GM12878 (cell line): ENCODE results near the gene PCCA. TPM values are rescaled to one million over a fixed set of nuclear protein-coding genes. Genes with fewer than 3 reads are reported as not detected.

Experiments used
- ATAC-seq: fragments of 200-7000 bp; cut with Tn5 transposase; 3 replicates; pipeline ENCODE4 v1.9.1; 2020; ENCODE audit warnings: mild to moderate bottlenecking, moderate library complexity
- BruUV-seq: library from RNA; stranded (reverse); fragments of 400-500 nt; replicated peaks from 2 replicates; lab custom pipeline; 2021; lab: Mats Ljungman, UMichigan
- CTCF ChIA-PET: fragments of 300-600 bp; sonication (Branson Sonifier 250); formaldehyde crosslinking; extraction: SDS; loops from one replicate; lab custom pipeline; 2021; ENCODE audit warnings: inconsistent platforms; lab: Yijun Ruan, JAX
- POLR2A ChIA-PET: fragments of 350-600 bp; formaldehyde crosslinking; extraction: SDS; loops from one replicate; lab custom pipeline; 2021; ENCODE audit warnings: inconsistent platforms; lab: Charles Lee
- RAD21 ChIA-PET: fragments of 300-600 bp; sonication (Branson Sonifier 250); formaldehyde crosslinking; loops from one replicate; lab custom pipeline; 2023; ENCODE audit warnings: antibody characterized with exemption; ENCODE audit not compliant: unreplicated experiment; lab: Charles Lee
- SMC1A ChIA-PET: fragments of 300-600 bp; sonication (Branson Sonifier 250); formaldehyde crosslinking; loops from one replicate; lab custom pipeline; 2023; ENCODE audit not compliant: unreplicated experiment, uncharacterized antibody; lab: Charles Lee
- DNase-seq: peaks from one replicate; pipeline ENCODE4 v3.0.0-alpha.2; 2011; ENCODE audit warnings: low read depth, low spot score
- FAIRE-seq: peaks from 3 replicates; lab custom pipeline; 2011; peaks lifted over from hg19 to GRCh38; lab: Jason Lieb, UNC
- H2AFZ ChIP-seq: 2 replicates; pipeline ENCODE4 v1.6.0; 2011; ENCODE audit warnings: low read depth, low read length, control low read depth; ENCODE audit not compliant: control insufficient read depth
- H3K27ac ChIP-seq: 2 replicates; pipeline ENCODE4 v1.5.1; 2011; ENCODE audit warnings: control low read depth; ENCODE audit not compliant: control insufficient read depth, insufficient read depth
- H3K27me3 ChIP-seq, 2 experiments: replicated peaks in 1 of 2; 2 replicates each; pipeline versions ENCODE4 v1.6.0 to v1.6.1; 2011; ENCODE audit warnings: low read length in 1 of 2; ENCODE audit not compliant: control insufficient read depth in 2 of 2, insufficient read depth in 2 of 2
- H3K36me3 ChIP-seq, 2 experiments: 2 replicates each; pipeline ENCODE4 v1.5.1; 2011; ENCODE audit warnings: low read length in 1 of 2; ENCODE audit not compliant: control insufficient read depth in 2 of 2, insufficient read depth in 2 of 2
- H3K4me1 ChIP-seq: 2 replicates; pipeline ENCODE4 v1.6.1; 2011; ENCODE audit warnings: mild to moderate bottlenecking, low read length, moderate library complexity, mixed read lengths; ENCODE audit not compliant: control insufficient read depth, insufficient read depth
- H3K4me2 ChIP-seq: 2 replicates; pipeline ENCODE4 v1.6.0; 2011; ENCODE audit warnings: control low read depth; ENCODE audit not compliant: control insufficient read depth, insufficient read depth
- H3K4me3 ChIP-seq: fragments of 200-600 bp; sonication (generic); 2 replicates; pipeline ENCODE4 v1.5.1; 2016
- H3K79me2 ChIP-seq: 2 replicates; pipeline ENCODE4 v1.6.0; 2011; ENCODE audit warnings: low read length; ENCODE audit not compliant: control insufficient read depth, insufficient read depth
- H3K9ac ChIP-seq: 2 replicates; pipeline ENCODE4 v1.8.0; 2011; ENCODE audit warnings: low read length, control low read depth, mixed read lengths; ENCODE audit not compliant: control insufficient read depth, insufficient read depth
- H3K9me3 ChIP-seq: replicated peaks from 3 replicates; pipeline ENCODE4 v1.5.1; 2011; ENCODE audit warnings: mild to moderate bottlenecking, low read length; ENCODE audit not compliant: control insufficient read depth, insufficient read depth
- H4K20me1 ChIP-seq: 2 replicates; pipeline ENCODE4 v1.6.0; 2011; ENCODE audit not compliant: control insufficient read depth, insufficient read depth
- BCLAF1 ChIP-seq: fragments of 450-650 bp; IDR thresholded peaks from 2 replicates; pipeline ENCODE4 v1.6.1; 2017; ENCODE audit warnings: antibody characterized with exemption, mild to moderate bottlenecking, moderate library complexity
- CBX5 ChIP-seq: sonication (generic); IDR thresholded peaks from 2 replicates; pipeline ENCODE4 v1.6.1; 2016; ENCODE audit warnings: low read depth, moderate library complexity, mild to moderate bottlenecking, inconsistent platforms
- EED ChIP-seq: sonication (generic); IDR thresholded peaks from 2 replicates; pipeline ENCODE4 v1.6.1; 2016; ENCODE audit warnings: antibody characterized with exemption, low read depth
- EZH2 ChIP-seq: IDR thresholded peaks from 2 replicates; pipeline ENCODE4 v1.6.1; 2012; ENCODE audit warnings: low read depth, mild to moderate bottlenecking, control low read depth, inconsistent platforms, low read length, borderline replicate concordance; ENCODE audit not compliant: control insufficient read depth
- FOS ChIP-seq: IDR thresholded peaks from 3 replicates; pipeline ENCODE4 v1.6.1; 2011; ENCODE audit warnings: borderline replicate concordance; ENCODE audit not compliant: insufficient read length; ENCODE audit errors: extremely low read depth
- IRF3 ChIP-seq: fragments of 450-650 bp; IDR thresholded peaks from 2 replicates; pipeline ENCODE4 v1.6.1; 2014; ENCODE audit warnings: mild to moderate bottlenecking
- MAX ChIP-seq: IDR thresholded peaks from 2 replicates; pipeline ENCODE4 v1.6.1; 2012; ENCODE audit warnings: low read depth, low read length, improper control_type of control experiment
- MLLT1 ChIP-seq: fragments of 450-650 bp; IDR thresholded peaks from 2 replicates; pipeline ENCODE4 v1.6.1; 2016; ENCODE audit warnings: mild to moderate bottlenecking
- MYB ChIP-seq: fragments of 150-350 bp; IDR thresholded peaks from 2 replicates; pipeline ENCODE4 v1.6.1; 2014; ENCODE audit warnings: mild to moderate bottlenecking, low read depth, low read length, borderline replicate concordance
- RCOR1 ChIP-seq: conservative IDR thresholded peaks from 2 replicates; pipeline ENCODE4 v1.6.1; 2012; ENCODE audit warnings: low read depth, low read length, improper control_type of control experiment
- SMARCA5 ChIP-seq: fragments of 450-650 bp; IDR thresholded peaks from 2 replicates; pipeline ENCODE4 v1.6.1; 2017; ENCODE audit warnings: mild to moderate bottlenecking
- STAT3 ChIP-seq: IDR thresholded peaks from 2 replicates; pipeline ENCODE4 v1.6.1; 2011; ENCODE audit warnings: low read depth, low read length, improper control_type of control experiment
- WGBS: methylation state at CpG from one replicate; pipeline ENCODE4 v1.1.6; 2016; ENCODE audit warnings: low lambda C conversion rate; ENCODE audit not compliant: insufficient replicate concordance, insufficient coverage; ENCODE audit errors: missing lambda C conversion rate; 5-methylcytosine and 5-hydroxymethylcytosine counted together
- in situ Hi-C: fragments of 300-500 bp; cut with MboI; formaldehyde crosslinking; loops from 9 replicates; pipeline ENCODE4 v1.14.3; 2018; ENCODE audit warnings: mixed read lengths
- intact Hi-C: fragments of 100-400 bp; cut with micrococcal nuclease; formaldehyde crosslinking; loops from one replicate; pipeline ENCODE4 v1.14.2; 2022; ENCODE audit not compliant: unreplicated experiment
- polyA plus RNA-seq, 11 experiments: library from polyadenylated mRNA; depleted of rRNA in 4 of 11; unstranded in 6 of 11; stranded (reverse) in 5 of 11; fragments of >200 nt; fragmentation: Nextera tagmentation in 4 of 11; fragmentation: Illumina TruSeq in 1 of 11; extraction: Ambion mirVana in 4 of 11; extraction: Trizol in 1 of 11; gene quantifications; 1 replicate in 1 of 11; 2 replicates in 10 of 11; pipeline versions ENCODE4 v1.2.1 to v1.2.3, GENCODE V29; 2011 to 2016; ENCODE audit warnings: inconsistent platforms in 2 of 11, missing spikeins in 2 of 11, low read depth in 1 of 11
- total RNA-seq, 4 experiments: library from RNA; depleted of rRNA in 3 of 4; stranded (reverse); fragments of >200 nt in 3 of 4; fragmentation: Illumina TruSeq in 1 of 4; extraction: Trizol in 1 of 4; gene quantifications; 2 replicates each; pipeline versions ENCODE4 v1.2.1 to v1.2.3, GENCODE V29; 2013 to 2021

Gene PCCA
- total and polyA plus RNA-seq, 10 of the 15 experiments (the other 5 are each of a cell fraction or from before 2014, with no cell fraction given), result 5.9 to 18.2 (median 12.4) TPM

GRCh38 chr13:100388923-100389322 is 300.0 kb downstream of the PCCA start:
- intact Hi-C loops, result no loop called here
- TF ChIP-seq CBX5, result no peak
- TF ChIP-seq EED, result no peak
- no peak for TF ChIP-seq STAT3
- TF ChIP-seq BCLAF1, result no peak
- no peak for TF ChIP-seq SMARCA5
- TF ChIP-seq MAX, result no peak
- no peak for TF ChIP-seq MLLT1
- TF ChIP-seq MYB, result no peak
- TF ChIP-seq IRF3, result no peak
- no peak for TF ChIP-seq FOS
- TF ChIP-seq EZH2, result no peak
- TF ChIP-seq RCOR1, result no peak
- POLR2A ChIA-PET, result no interaction called here
- BruUV-seq, result no TSS peak
- no peak for DNase-seq
- no peaks in the 10 kb centered on the region for H3K36me3 ChIP-seq
- WGBS, result 88% methylated on average over 4 of the region's 4 CpGs
- ATAC-seq, result no peak
- RAD21 ChIA-PET, result no interaction called here
- H2AFZ ChIP-seq, result no peak overlapping the region
- no peak for FAIRE-seq
- H3K79me2 ChIP-seq, result no peaks in the 10 kb centered on the region
- H3K27ac ChIP-seq, result no peak overlapping the region
- no peaks in the 10 kb centered on the region for H4K20me1 ChIP-seq
- H3K4me1 ChIP-seq, result peaks cover 15% of the 10 kb centered on the region; the same call in 1 of the 2 replicates
- H3K4me3 ChIP-seq, result no peak overlapping the region
- no peak overlapping the region for H3K9ac ChIP-seq
- H3K9me3 ChIP-seq, result no peaks in the 10 kb centered on the region; the same call in 2 of the 3 replicates
- CTCF ChIA-PET, result no interaction called here
- SMC1A ChIA-PET, result no interaction called here
- no peaks in the 10 kb centered on the region for H3K27me3 ChIP-seq
- H3K4me2 ChIP-seq, result no peak overlapping the region
- in situ Hi-C loops, result no loop called here
